Measurements from ENCODE around the gene CORO1C.

- peak; percentile 93 for TF ChIP-seq CTCF (IDR thresholded peaks at IDR 0.05)
- TF ChIP-seq REST (IDR thresholded peaks at IDR 0.05; ENCODE audit: low read depth, low read length), result no peak
- TF ChIP-seq SMC3 (IDR thresholded peaks at IDR 0.05; ENCODE audit: low read depth, low read length), result peak; percentile 98
- TF ChIP-seq JUND (IDR thresholded peaks at IDR 0.05), result peak; percentile 27; the same call in 1 of the 2 replicates
- TF ChIP-seq TAF1 (IDR thresholded peaks at IDR 0.05; ENCODE audit: borderline replicate concordance, low read depth, low read length), result no peak
Observed at GRCh38 chr12:108664338-108665258, 66.7 kb downstream of the CORO1C start.
